DMS153 (cell line): Measurements from ENCODE around the gene MLPH.

ENCODE experiments used
- DNase-seq: peaks from one replicate; lab custom pipeline; 2025; lab: John Stamatoyannopoulos, UW

Gene MLPH

GRCh38 chr2:237546040-237546875 lies 59.2 kb downstream of the MLPH start:
- DNase-seq = no peak

- no peak for DNase-seq
Observed at GRCh38 chr2:237546876-237547395, 59.9 kb downstream of the MLPH start.

- DNase-seq = peak; percentile 80
Observed at GRCh38 chr2:237547841-237548416, 60.9 kb downstream of the MLPH start.

- DNase-seq = no peak
Observed at GRCh38 chr2:237549216-237549615, 62.2 kb downstream of the MLPH start.

GRCh38 chr2:237549643-237550415 lies 62.8 kb downstream of the MLPH start:
- no peak for DNase-seq

- no peak for DNase-seq
Observed at GRCh38 chr2:237551071-237551574, 64.1 kb downstream of the MLPH start.

- no peak for DNase-seq
Observed at GRCh38 chr2:237552908-237553307, 65.9 kb downstream of the MLPH start.

GRCh38 chr2:237553948-237554347 lies 66.9 kb downstream of the MLPH start:
- no peak for DNase-seq

GRCh38 chr2:237555560-237555959 lies 68.5 kb downstream of the MLPH start:
- no peak for DNase-seq

GRCh38 chr2:237556773-237557632 lies 70.0 kb downstream of the MLPH start:
- no peak for DNase-seq

GRCh38 chr2:237557633-237558015 lies 70.6 kb downstream of the MLPH start:
- no peak for DNase-seq

- peak; percentile 76 for DNase-seq
Observed at GRCh38 chr2:237558961-237559641, 72.0 kb downstream of the MLPH start.

- DNase-seq = no peak
Observed at GRCh38 chr2:237561221-237561620, 74.2 kb downstream of the MLPH start.

- no peak for DNase-seq
Observed at GRCh38 chr2:237563816-237564215, 76.8 kb downstream of the MLPH start.

- no peak for DNase-seq
Observed at GRCh38 chr2:237564526-237565131, 77.6 kb downstream of the MLPH start.

GRCh38 chr2:237565974-237566373 lies 78.9 kb downstream of the MLPH start:
- DNase-seq = no peak

GRCh38 chr2:237566401-237567235 lies 79.6 kb downstream of the MLPH start, which contains the start of gene PRLH:
PRLH (plus strand) TSS chr2:237566574; CDS start chr2:237566574, 0 bp downstream.
- DNase-seq = no peak

- no peak for DNase-seq
Observed at GRCh38 chr2:237567276-237568029, 80.4 kb downstream of the MLPH start.
